Breast epithelium (tissue), 4 donors: ENCODE data around the gene NR2E1. TPM values are rescaled to one million over a fixed set of nuclear protein-coding genes. Genes with fewer than 3 reads are reported as not detected.

Source experiments
- DNase-seq, 2 donors: peaks; one replicate each; pipeline ENCODE4 v3.0.0-alpha.2; 2019; ENCODE audit warnings: low spot score in 2 of 2
- H3K27ac ChIP-seq, 2 donors: fragments of 200-600 bp; sonication (generic) in 1 of 2; one replicate each; pipeline ENCODE4 v1.5.1; 2016 to 2019; ENCODE audit warnings: mild to moderate bottlenecking in 1 of 2
- H3K27me3 ChIP-seq, 2 donors: fragments of 200-600 bp; sonication (generic) in 1 of 2; one replicate each; pipeline versions ENCODE4 v1.5.1 to v1.6.0; 2017 to 2019; ENCODE audit warnings: control low read depth in 1 of 2, mild to moderate bottlenecking in 1 of 2
- H3K36me3 ChIP-seq: fragments of 200-600 bp; one replicate; pipeline ENCODE4 v1.5.1; 2019
- H3K4me1 ChIP-seq, 2 donors: fragments of 200-600 bp; sonication (generic); one replicate each; pipeline ENCODE4 v1.5.1; 2016 to 2019; ENCODE audit warnings: control low read depth in 1 of 2
- H3K4me3 ChIP-seq, 3 donors: fragments of 200-600 bp; sonication (generic); 1 replicate in 2 of 3; 2 replicates in 1 of 3; pipeline ENCODE4 v1.5.1; 2016 to 2019; ENCODE audit warnings: mild to moderate bottlenecking in 3 of 3, moderate library complexity in 2 of 3
- H3K9me3 ChIP-seq, 2 donors: fragments of 200-600 bp; sonication (generic) in 1 of 2; one replicate each; pipeline ENCODE4 v1.5.1; 2016 to 2019; ENCODE audit warnings: control low read depth in 1 of 2
- CTCF ChIP-seq, 3 donors: fragments of 450-650 bp; IDR thresholded peaks; one replicate each; pipeline ENCODE4 v1.5.1; 2016 to 2017; ENCODE audit warnings: antibody characterized with exemption in 3 of 3, mild to moderate bottlenecking in 3 of 3, moderate library complexity in 3 of 3
- POLR2A ChIP-seq: fragments of 450-650 bp; IDR thresholded peaks from one replicate; pipeline ENCODE4 v1.6.1; 2016; ENCODE audit warnings: antibody characterized with exemption, mild to moderate bottlenecking, moderate library complexity
- POLR2AphosphoS5 ChIP-seq, 3 donors: sonication (generic); formaldehyde crosslinking; IDR thresholded peaks; one replicate each; pipeline ENCODE4 v1.6.1; 2017; ENCODE audit warnings: antibody characterized with exemption in 3 of 3
- intact Hi-C: fragments of 100-400 bp; cut with DNase I; formaldehyde crosslinking; loops from one replicate; pipeline ENCODE4 v1.15.1; 2023; ENCODE audit warnings: low total_unique reads
- total RNA-seq, 3 donors: library from RNA; depleted of rRNA; stranded (reverse); fragments of >200 nt; gene quantifications; one replicate each; pipeline ENCODE4 v1.1.0, GENCODE V29; 2016

NR2E1 gene
- total RNA-seq, 3 donors from 2014 or later = 0.33 TPM; not detected in 2

- Histone ChIP-seq H3K36me3 (no peaks in the 10 kb centered on the region), H3K27ac (no peak overlapping the region), H3K4me3 (peak overlapping the region in 1 of 3 donors; percentile 59), H3K27me3 (peaks cover 13 to 84% of the 10 kb centered on the region in 2 donors), H3K9me3 (no peaks in the 10 kb centered on the region), H3K4me1 (peaks cover 11 to 31% of the 10 kb centered on the region in 2 donors)
- TF ChIP-seq CTCF (IDR thresholded peaks at IDR 0.05) (no peak), POLR2AphosphoS5 (IDR thresholded peaks at IDR 0.05) (no peak), POLR2A (no peak)
- intact Hi-C loops = no loop called here
- no peak for DNase-seq
These were observed 3.9 kb downstream of the NR2E1 start for GRCh38 chr6:108169464-108170331.

GRCh38 chr6:108170332-108171290, 4.8 kb downstream of the NR2E1 start:
- Histone ChIP-seq H3K27ac (no peak overlapping the region), H3K4me3 (no peak overlapping the region), H3K9me3 (no peaks in the 10 kb centered on the region), H3K36me3 (no peaks in the 10 kb centered on the region), H3K4me1 (peaks cover 5 to 22% of the 10 kb centered on the region in 2 donors), H3K27me3 (peaks cover 11 to 84% of the 10 kb centered on the region in 2 donors)
- no peak for TF ChIP-seq POLR2AphosphoS5 (IDR thresholded peaks at IDR 0.05)
- TF ChIP-seq POLR2A = no peak
- no peak for TF ChIP-seq CTCF (IDR thresholded peaks at IDR 0.05)
- no peak for DNase-seq
- intact Hi-C loops = no loop called here

- peaks cover 11 to 84% of the 10 kb centered on the region in 2 donors for H3K27me3 ChIP-seq
- no peak for TF ChIP-seq CTCF (IDR thresholded peaks at IDR 0.05)
- TF ChIP-seq POLR2AphosphoS5 (IDR thresholded peaks at IDR 0.05) = no peak
- TF ChIP-seq POLR2A = no peak
- H3K27ac ChIP-seq = no peak overlapping the region
- H3K4me1 ChIP-seq = peaks cover 5 to 14% of the 10 kb centered on the region in 2 donors
- H3K9me3 ChIP-seq = no peaks in the 10 kb centered on the region
- H3K36me3 ChIP-seq = no peaks in the 10 kb centered on the region
- DNase-seq = no peak
- intact Hi-C loops = no loop called here
- no peak overlapping the region for H3K4me3 ChIP-seq
These were observed 5.6 kb downstream of the NR2E1 start for GRCh38 chr6:108171291-108171917.

- H3K27me3 ChIP-seq = peaks cover 7 to 84% of the 10 kb centered on the region in 2 donors
These were observed 6.2 kb downstream of the NR2E1 start for GRCh38 chr6:108171918-108172516.

More at GRCh38 chr6:108171918-108172516, 6.2 kb downstream of the NR2E1 start:
- Histone ChIP-seq H3K4me1 (peaks cover 5 to 10% of the 10 kb centered on the region in 2 donors), H3K36me3 (no peaks in the 10 kb centered on the region), H3K9me3 (no peaks in the 10 kb centered on the region), H3K4me3 (no peak overlapping the region), H3K27ac (no peak overlapping the region)
- TF ChIP-seq POLR2A (no peak), CTCF (IDR thresholded peaks at IDR 0.05) (no peak), POLR2AphosphoS5 (IDR thresholded peaks at IDR 0.05) (no peak)
- no peak for DNase-seq
- intact Hi-C loops = no loop called here
